Gastroesophageal sphincter (tissue), 4 donors: Measurements from ENCODE around the gene BRSK1. TPM values are rescaled to one million over a fixed set of nuclear protein-coding genes. Genes with fewer than 3 reads are reported as not detected.

Experiments
- ATAC-seq: fragments of 150-250 bp; one replicate; pipeline ENCODE4 v1.9.1; 2016; ENCODE audit warnings: mild to moderate bottlenecking, moderate library complexity
- H3K27ac ChIP-seq, 4 donors: fragments of 200-600 bp; sonication (generic) in 3 of 4; 1 replicate in 3 of 4; 2 replicates in 1 of 4; pipeline ENCODE4 v1.5.1; 2016 to 2019
- H3K27me3 ChIP-seq: fragments of 200-600 bp; sonication (generic); one replicate; pipeline ENCODE4 v1.5.1; 2019
- H3K36me3 ChIP-seq, 2 donors: fragments of 200-600 bp; sonication (generic); one replicate each; pipeline ENCODE4 v1.5.1; 2019; ENCODE audit warnings: control low read depth in 1 of 2
- H3K4me1 ChIP-seq, 3 donors: fragments of 200-600 bp; sonication (generic); 1 replicate in 2 of 3; 2 replicates in 1 of 3; pipeline ENCODE4 v1.5.1; 2016 to 2019; ENCODE audit warnings: control low read depth in 2 of 3
- H3K4me3 ChIP-seq, 2 donors: fragments of 200-600 bp; sonication (generic); one replicate each; pipeline ENCODE4 v1.5.1; 2019; ENCODE audit warnings: mild to moderate bottlenecking in 1 of 2, moderate library complexity in 1 of 2
- H3K9me3 ChIP-seq, 3 donors: fragments of 200-600 bp; sonication (generic); one replicate each; pipeline ENCODE4 v1.5.1; 2017 to 2019; ENCODE audit warnings: control low read depth in 2 of 3
- CTCF ChIP-seq, 4 experiments: fragments of 200-600 bp in 2 of 4; fragments of 450-650 bp in 2 of 4; sonication (generic) in 1 of 4; IDR thresholded peaks; one replicate each; pipeline ENCODE4 v1.5.1; 2017 to 2019; ENCODE audit warnings: antibody characterized with exemption in 4 of 4, mild to moderate bottlenecking in 2 of 4, moderate library complexity in 2 of 4
- EP300 ChIP-seq: sonication (generic); formaldehyde crosslinking; IDR thresholded peaks from one replicate; pipeline ENCODE4 v1.6.1; 2017; ENCODE audit warnings: antibody characterized with exemption, mild to moderate bottlenecking
- POLR2A ChIP-seq, 2 donors: fragments of 450-650 bp; IDR thresholded peaks; one replicate each; pipeline ENCODE4 v1.6.1; 2017; ENCODE audit warnings: antibody characterized with exemption in 2 of 2, mild to moderate bottlenecking in 2 of 2, moderate library complexity in 1 of 2
- POLR2AphosphoS5 ChIP-seq: sonication (generic); formaldehyde crosslinking; IDR thresholded peaks from one replicate; pipeline ENCODE4 v1.6.1; 2017; ENCODE audit warnings: antibody characterized with exemption
- WGBS, 2 donors: methylation state at CpG; one replicate each; pipeline ENCODE4 v1.1.5; 2018; ENCODE audit warnings: low coverage in 1 of 2; 5-methylcytosine and 5-hydroxymethylcytosine counted together
- total RNA-seq, 4 donors: library from RNA; depleted of rRNA; stranded (reverse); fragments of >200 nt; gene quantifications; one replicate each; pipeline ENCODE4 v1.1.0, GENCODE V29; 2016

The BRSK1 gene
- total RNA-seq, 4 donors from 2014 or later: 4.0 to 19.8 (median 8.8) TPM

DNA sequence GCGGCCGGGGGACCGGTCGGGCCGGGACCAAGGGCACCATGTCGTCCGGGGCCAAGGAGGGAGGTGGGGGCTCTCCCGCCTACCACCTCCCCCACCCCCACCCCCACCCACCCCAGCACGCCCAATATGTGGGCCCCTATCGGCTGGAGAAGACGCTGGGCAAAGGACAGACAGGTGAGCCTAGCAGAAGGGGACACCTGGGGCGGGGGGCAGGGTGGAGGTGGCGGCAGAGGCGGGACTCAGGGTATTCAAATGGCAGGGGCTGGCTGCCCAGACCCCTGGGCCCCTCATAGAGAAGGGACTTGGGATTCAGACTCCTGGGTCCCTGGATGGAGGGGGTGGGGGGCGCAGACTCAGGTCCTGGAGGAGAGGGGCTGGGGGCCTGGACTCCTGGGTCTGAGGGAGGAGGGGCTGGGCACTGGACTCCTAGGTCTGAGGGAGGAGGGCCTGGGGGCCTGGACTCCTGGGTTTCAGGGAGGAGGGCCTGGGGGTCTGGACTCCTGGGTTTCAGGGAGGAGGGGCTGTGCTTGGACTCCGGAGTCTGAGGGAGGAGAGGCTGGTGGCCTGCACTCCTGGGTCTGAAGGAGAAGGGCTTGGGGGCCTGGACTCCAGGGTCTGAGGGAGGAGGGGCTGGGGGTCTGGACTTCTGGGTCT lies 735 bp downstream of the BRSK1 start:
- Histone ChIP-seq H3K4me1 (peaks cover 0 to 47% (median 9%) of the 10 kb centered on the region in 3 donors), H3K27ac (peak overlapping the region; percentile 81 to 93 (median 90)), H3K36me3 (peaks cover 0 to 19% of the 10 kb centered on the region in 2 donors), H3K27me3 (peaks cover 11% of the 10 kb centered on the region), H3K4me3 (peak overlapping the region; percentile 69 to 87), H3K9me3 (no peaks in the 10 kb centered on the region)
- no peak for ATAC-seq
- WGBS, 2 donors: 60% methylated on average over 1 of the region's 16 CpGs; no CpG with 5 or more reads in 1 of the 2 donors
- TF ChIP-seq CTCF (IDR thresholded peaks at IDR 0.05) (no peak), POLR2A (IDR thresholded peaks at IDR 0.05) (no peak), POLR2AphosphoS5 (no peak), EP300 (no peak)

- Histone ChIP-seq H3K9me3 (no peaks in the 10 kb centered on the region), H3K27ac (peak overlapping the region in 3 of 4 donors; percentile 89 to 93 (median 92)), H3K4me3 (peak overlapping the region in 1 of 2 donors; percentile 87), H3K27me3 (peaks cover 11% of the 10 kb centered on the region), H3K36me3 (peaks cover 0 to 22% of the 10 kb centered on the region in 2 donors), H3K4me1 (peaks cover 0 to 42% (median 8%) of the 10 kb centered on the region in 3 donors)
- ATAC-seq: no peak
- 8 to 20% methylated on average over 1 to 9 of the region's 18 CpGs for WGBS, 2 donors
- TF ChIP-seq CTCF (IDR thresholded peaks at IDR 0.05) (no peak), POLR2A (IDR thresholded peaks at IDR 0.05) (no peak), POLR2AphosphoS5 (no peak), EP300 (no peak)
Measured at GRCh38 chr19:55285229-55285890, 1.6 kb downstream of the BRSK1 start.

- no peaks in the 10 kb centered on the region for H3K9me3 ChIP-seq
- peaks cover 0 to 29% (median 6%) of the 10 kb centered on the region in 3 donors for H3K4me1 ChIP-seq
- no peak for TF ChIP-seq POLR2A (IDR thresholded peaks at IDR 0.05)
- no peak for TF ChIP-seq EP300
- TF ChIP-seq CTCF (IDR thresholded peaks at IDR 0.05): no peak
- no peak for TF ChIP-seq POLR2AphosphoS5
- peaks cover 0 to 36% of the 10 kb centered on the region in 2 donors for H3K36me3 ChIP-seq
- peaks cover 11% of the 10 kb centered on the region for H3K27me3 ChIP-seq
- no peak for ATAC-seq
- 76 to 93% methylated on average over 3 of the region's 21 CpGs for whole genome bisulfite sequencing, 2 donors
- peak overlapping the region in 3 of 4 donors; percentile 6 to 93 (median 27) for H3K27ac ChIP-seq
- H3K4me3 ChIP-seq: no peak overlapping the region
Measured at GRCh38 chr19:55287361-55288079, 3.7 kb downstream of the BRSK1 start.

DNA sequence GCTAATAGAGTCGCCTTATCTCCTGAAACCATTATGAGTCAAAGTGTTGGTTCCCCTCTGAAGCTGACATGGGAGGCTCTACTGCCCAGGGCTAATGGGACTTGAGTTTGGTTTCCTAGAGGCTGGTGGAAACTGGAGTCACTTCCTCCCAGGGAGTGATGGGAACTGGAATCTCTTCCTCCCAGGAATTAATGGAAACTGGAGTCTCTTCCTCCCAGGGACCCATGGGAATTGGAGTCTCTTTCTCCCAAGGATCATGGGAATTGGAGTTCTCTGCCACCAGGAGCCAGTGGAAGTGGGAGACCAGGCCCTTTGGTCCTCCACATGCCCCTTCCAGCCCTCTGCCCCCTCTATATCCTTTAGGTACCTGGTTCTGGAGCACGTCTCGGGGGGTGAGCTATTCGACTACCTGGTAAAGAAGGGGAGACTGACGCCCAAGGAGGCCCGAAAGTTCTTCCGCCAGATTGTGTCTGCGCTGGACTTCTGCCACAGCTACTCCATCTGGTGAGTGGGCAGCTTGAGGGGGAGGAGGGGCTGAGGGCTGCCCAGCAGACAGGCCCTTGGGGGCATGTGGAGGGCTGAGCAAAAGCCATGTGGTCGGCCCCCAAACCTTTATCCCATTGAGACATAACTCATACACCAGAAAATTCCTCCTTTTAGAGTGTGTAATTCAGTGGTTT lies 5.5 kb downstream of the BRSK1 start:
- Histone ChIP-seq H3K4me1 (peaks cover 0 to 15% (median 2%) of the 10 kb centered on the region in 3 donors), H3K4me3 (no peak overlapping the region), H3K9me3 (no peaks in the 10 kb centered on the region), H3K27me3 (peaks cover 2% of the 10 kb centered on the region), H3K27ac (no peak overlapping the region), H3K36me3 (peaks cover 0 to 53% of the 10 kb centered on the region in 2 donors)
- ATAC-seq: no peak
- WGBS, 2 donors: 90 to 100% methylated on average over 1 to 2 of the region's 9 CpGs
- TF ChIP-seq CTCF (IDR thresholded peaks at IDR 0.05): no peak
- no peak for TF ChIP-seq EP300
- TF ChIP-seq POLR2AphosphoS5: no peak
- no peak for TF ChIP-seq POLR2A (IDR thresholded peaks at IDR 0.05)
